Thyroid gland (tissue), 4 donors: ENCODE data around the gene LHB. TPM values are rescaled to one million over a fixed set of nuclear protein-coding genes. Genes with fewer than 3 reads are reported as not detected.

Experiments used
- DNase-seq, 2 donors: peaks; one replicate each; pipeline ENCODE4 v3.0.0-alpha.2; 2019
- H3K27ac ChIP-seq, 3 donors: fragments of 200-600 bp; sonication (generic); 1 replicate in 2 of 3; 2 replicates in 1 of 3; pipeline ENCODE4 v1.5.1; 2016 to 2019; ENCODE audit warnings: mild to moderate bottlenecking in 1 of 3, moderate library complexity in 1 of 3
- H3K27me3 ChIP-seq: fragments of 200-600 bp; sonication (generic); one replicate; pipeline ENCODE4 v1.5.1; 2019
- H3K36me3 ChIP-seq, 2 donors: fragments of 200-600 bp; sonication (generic); one replicate each; pipeline ENCODE4 v1.5.1; 2016 to 2019
- H3K4me1 ChIP-seq, 2 donors: fragments of 200-600 bp; sonication (generic); one replicate each; pipeline ENCODE4 v1.5.1; 2017 to 2019
- H3K4me3 ChIP-seq, 3 donors: fragments of 200-600 bp; sonication (generic); replicated peaks in 1 of 3; 1 replicate in 2 of 3; 2 replicates in 1 of 3; pipeline ENCODE4 v1.5.1; 2016; ENCODE audit warnings: mild to moderate bottlenecking in 1 of 3
- H3K9me3 ChIP-seq: fragments of 200-600 bp; sonication (generic); one replicate; pipeline ENCODE4 v1.5.1; 2017
- CTCF ChIP-seq, 6 experiments: fragments of 200-600 bp in 3 of 6; fragments of 450-650 bp in 3 of 6; sonication (generic) in 3 of 6; IDR thresholded peaks; one replicate each; pipeline ENCODE4 v1.5.1; 2016 to 2019; ENCODE audit warnings: antibody characterized with exemption in 6 of 6, mild to moderate bottlenecking in 2 of 6, inconsistent platforms in 1 of 6, moderate library complexity in 1 of 6
- POLR2A ChIP-seq, 2 donors: fragments of 450-650 bp; IDR thresholded peaks; one replicate each; pipeline ENCODE4 v1.6.1; 2017; ENCODE audit warnings: antibody characterized with exemption in 2 of 2, mild to moderate bottlenecking in 2 of 2, moderate library complexity in 1 of 2
- WGBS, 2 donors: methylation state at CpG; one replicate each; pipeline ENCODE4 v1.1.5; 2017; 5-methylcytosine and 5-hydroxymethylcytosine counted together
- intact Hi-C: fragments of 100-400 bp; cut with DNase I; formaldehyde crosslinking; loops from one replicate; pipeline ENCODE4 v1.15.1; 2023
- total RNA-seq, 4 donors: library from RNA; depleted of rRNA; stranded (reverse); fragments of >200 nt; gene quantifications; one replicate each; pipeline ENCODE4 v1.2.3, GENCODE V29; 2016

Gene LHB
- total RNA-seq, 4 donors from 2014 or later = not detected

GRCh38 chr19:49011194-49011593 is 5.7 kb downstream of the LHB start:
- H3K9me3 ChIP-seq = no peaks in the 10 kb centered on the region
- TF ChIP-seq POLR2A (IDR thresholded peaks at IDR 0.05) = no peak
- no peak for TF ChIP-seq CTCF (IDR thresholded peaks at IDR 0.05)
- WGBS, 2 donors = 90 to 95% methylated on average over 10 to 17 of the region's 17 CpGs
- H3K27ac ChIP-seq = no peak overlapping the region
- H3K36me3 ChIP-seq = peaks cover 39 to 47% of the 10 kb centered on the region in 2 donors
- DNase-seq = no peak
- intact Hi-C loops = no loop called here
- no peaks in the 10 kb centered on the region for H3K4me1 ChIP-seq
- no peaks in the 10 kb centered on the region for H3K27me3 ChIP-seq
- no peak overlapping the region for H3K4me3 ChIP-seq

GRCh38 chr19:49010453-49010852 is 6.4 kb downstream of the LHB start:
- no peaks in the 10 kb centered on the region for H3K27me3 ChIP-seq
- H3K4me1 ChIP-seq = no peaks in the 10 kb centered on the region
- peaks cover 45 to 55% of the 10 kb centered on the region in 2 donors for H3K36me3 ChIP-seq
- DNase-seq = no peak
- intact Hi-C loops = no loop called here
- no peak overlapping the region for H3K27ac ChIP-seq
- no peaks in the 10 kb centered on the region for H3K9me3 ChIP-seq
- TF ChIP-seq CTCF (IDR thresholded peaks at IDR 0.05) (no peak), POLR2A (IDR thresholded peaks at IDR 0.05) (no peak)
- WGBS, 2 donors = 91 to 95% methylated on average over 16 to 18 of the region's 18 CpGs
- no peak overlapping the region for H3K4me3 ChIP-seq

- TF ChIP-seq POLR2A (IDR thresholded peaks at IDR 0.05) = no peak
- no peak for TF ChIP-seq CTCF (IDR thresholded peaks at IDR 0.05)
- H3K27ac ChIP-seq = no peak overlapping the region
- no peaks in the 10 kb centered on the region for H3K27me3 ChIP-seq
- no peaks in the 10 kb centered on the region for H3K9me3 ChIP-seq
- peaks cover 51 to 60% of the 10 kb centered on the region in 2 donors for H3K36me3 ChIP-seq
- intact Hi-C loops = no loop called here
- no peaks in the 10 kb centered on the region for H3K4me1 ChIP-seq
- no peak for DNase-seq
- no peak overlapping the region for H3K4me3 ChIP-seq
- WGBS, 2 donors = 96 to 97% methylated on average over 16 to 18 of the region's 18 CpGs
Observed at GRCh38 chr19:49009828-49010227, 7.1 kb downstream of the LHB start.

- Histone ChIP-seq H3K36me3 (peaks cover 57 to 61% of the 10 kb centered on the region in 2 donors), H3K4me1 (no peaks in the 10 kb centered on the region), H3K27me3 (no peaks in the 10 kb centered on the region), H3K4me3 (no peak overlapping the region), H3K27ac (no peak overlapping the region), H3K9me3 (no peaks in the 10 kb centered on the region)
- intact Hi-C loops = no loop called here
- DNase-seq = no peak
- WGBS, 2 donors = 94 to 95% methylated on average over 7 to 22 of the region's 22 CpGs
- TF ChIP-seq POLR2A (IDR thresholded peaks at IDR 0.05) (no peak), CTCF (IDR thresholded peaks at IDR 0.05) (no peak)
Observed at GRCh38 chr19:49006905-49007304, 10.0 kb downstream of the LHB start.

GRCh38 chr19:49004964-49005614 is 11.8 kb downstream of the LHB start:
- TF ChIP-seq CTCF (IDR thresholded peaks at IDR 0.05) = no peak
- TF ChIP-seq POLR2A (IDR thresholded peaks at IDR 0.05) = no peak
- Histone ChIP-seq H3K27me3 (no peaks in the 10 kb centered on the region), H3K4me3 (no peak overlapping the region), H3K27ac (no peak overlapping the region), H3K9me3 (no peaks in the 10 kb centered on the region), H3K36me3 (peaks cover 42 to 48% of the 10 kb centered on the region in 2 donors), H3K4me1 (no peaks in the 10 kb centered on the region)
- WGBS, 2 donors = 93 to 98% methylated on average over 7 of the region's 7 CpGs
- DNase-seq = no peak
- intact Hi-C loops = no loop called here
